ENCODE results near the gene PANX2. TPM values are rescaled to one million over a fixed set of nuclear protein-coding genes. Genes with fewer than 3 reads are reported as not detected.

The PANX2 gene
- total and polyA plus RNA-seq, 4 donors = 0.39 to 14.8 (median 1.5) TPM

DNA sequence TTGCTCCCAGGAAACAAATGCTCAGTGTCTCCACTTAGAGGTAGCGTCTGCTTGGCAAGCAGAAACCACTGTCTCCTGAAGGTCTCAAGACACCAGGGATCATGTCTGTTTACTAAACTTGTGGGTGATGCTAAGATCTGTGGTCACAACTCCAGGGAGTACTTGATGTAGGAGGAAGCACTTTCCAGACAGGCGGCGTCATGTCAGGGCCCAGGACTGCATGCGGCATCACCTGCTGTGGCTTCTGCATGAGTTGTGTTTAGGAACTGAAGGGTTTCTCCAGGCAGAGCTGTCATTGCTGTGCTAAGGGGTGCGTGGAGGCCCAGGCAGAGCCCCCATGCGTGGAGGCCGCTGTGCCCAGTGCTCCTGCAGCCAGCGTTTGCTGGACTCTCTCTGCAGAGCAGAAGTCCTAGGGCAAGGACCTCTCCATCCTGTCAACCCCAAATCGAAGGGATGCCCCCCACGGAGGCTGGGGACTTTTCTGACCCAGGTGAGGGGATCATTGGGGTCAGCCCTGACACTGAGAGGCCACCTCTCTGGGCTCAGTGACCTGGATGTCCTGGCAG, 8.1 kb upstream of the PANX2 start:
- WGBS = 88% methylated on average over 10 of the region's 10 CpGs
- TF ChIP-seq, protein P1, sequence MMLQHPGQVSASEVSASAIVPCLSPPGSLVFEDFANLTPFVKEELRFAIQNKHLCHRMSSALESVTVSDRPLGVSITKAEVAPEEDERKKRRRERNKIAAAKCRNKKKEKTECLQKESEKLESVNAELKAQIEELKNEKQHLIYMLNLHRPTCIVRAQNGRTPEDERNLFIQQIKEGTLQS (IDR thresholded peaks at IDR 0.05) = no peak
- TF ChIP-seq FOXA1 (IDR thresholded peaks at IDR 0.05) (no peak), NR2F2 (IDR thresholded peaks at IDR 0.05) (no peak), YY1 (IDR thresholded peaks at IDR 0.05) (no peak), GABPA (IDR thresholded peaks at IDR 0.05 in 1 of 2, conservative IDR thresholded peaks at IDR 0.05 in 1 of 2) (no peak), SP1 (IDR thresholded peaks at IDR 0.05) (no peak), REST (IDR thresholded peaks at IDR 0.05) (no peak), RXRA (IDR thresholded peaks at IDR 0.05) (no peak)
- TF ChIP-seq, protein P2, sequence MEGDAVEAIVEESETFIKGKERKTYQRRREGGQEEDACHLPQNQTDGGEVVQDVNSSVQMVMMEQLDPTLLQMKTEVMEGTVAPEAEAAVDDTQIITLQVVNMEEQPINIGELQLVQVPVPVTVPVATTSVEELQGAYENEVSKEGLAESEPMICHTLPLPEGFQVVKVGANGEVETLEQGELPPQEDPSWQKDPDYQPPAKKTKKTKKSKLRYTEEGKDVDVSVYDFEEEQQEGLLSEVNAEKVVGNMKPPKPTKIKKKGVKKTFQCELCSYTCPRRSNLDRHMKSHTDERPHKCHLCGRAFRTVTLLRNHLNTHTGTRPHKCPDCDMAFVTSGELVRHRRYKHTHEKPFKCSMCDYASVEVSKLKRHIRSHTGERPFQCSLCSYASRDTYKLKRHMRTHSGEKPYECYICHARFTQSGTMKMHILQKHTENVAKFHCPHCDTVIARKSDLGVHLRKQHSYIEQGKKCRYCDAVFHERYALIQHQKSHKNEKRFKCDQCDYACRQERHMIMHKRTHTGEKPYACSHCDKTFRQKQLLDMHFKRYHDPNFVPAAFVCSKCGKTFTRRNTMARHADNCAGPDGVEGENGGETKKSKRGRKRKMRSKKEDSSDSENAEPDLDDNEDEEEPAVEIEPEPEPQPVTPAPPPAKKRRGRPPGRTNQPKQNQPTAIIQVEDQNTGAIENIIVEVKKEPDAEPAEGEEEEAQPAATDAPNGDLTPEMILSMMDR (IDR thresholded peaks at IDR 0.05; ENCODE audit: low read depth, low read length, missing input control) = no peak
- H3K27me3 ChIP-seq (ENCODE audit: control insufficient read depth in 4 of 4, insufficient read depth in 4 of 4, low read length in 3 of 4) = no peaks in the 10 kb centered on the region

GRCh38 chr22:50165436-50166123, 5.0 kb upstream of the PANX2 start:
- H3K9ac ChIP-seq (ENCODE audit: low read depth in 1 of 2, low read length in 2 of 2) = no peak overlapping the region
- no peak for TF ChIP-seq SP1 (IDR thresholded peaks at IDR 0.05)
- TF ChIP-seq FOXA2 (IDR thresholded peaks at IDR 0.05) = no peak
- TF ChIP-seq, protein P2 (IDR thresholded peaks at IDR 0.05; ENCODE audit: low read depth, low read length, missing input control) = no peak
- TF ChIP-seq TAF1 (conservative IDR thresholded peaks at IDR 0.05) = no peak
- no peak overlapping the region for H3K4me3 ChIP-seq (ENCODE audit: low read depth in 1 of 3, low read length in 3 of 3)
- no peaks in the 10 kb centered on the region for H3K27me3 ChIP-seq (ENCODE audit: control insufficient read depth in 4 of 4, insufficient read depth in 4 of 4, low read length in 3 of 4)
- H3K36me3 ChIP-seq (ENCODE audit: control insufficient read depth in 4 of 4, insufficient read depth in 3 of 4, low read depth in 1 of 4, low read length in 3 of 4) = no peaks in the 10 kb centered on the region
- H3K9me3 ChIP-seq (ENCODE audit: control insufficient read depth in 4 of 4, low read length in 3 of 4) = no peaks in the 10 kb centered on the region
- H3K4me1 ChIP-seq (ENCODE audit: control insufficient read depth in 4 of 4, insufficient read depth in 4 of 4, low read length in 3 of 4) = peaks cover 0 to 2% (median 0%) of the 10 kb centered on the region in 4 donors
- no peak for DNase-seq (ENCODE audit: low spot score)
- 93% methylated on average over 28 of the region's 28 CpGs for WGBS
- no peak overlapping the region for H3K27ac ChIP-seq (ENCODE audit: low read depth in 1 of 2, low read length in 2 of 2)

More for the DNA sequence above, 8.1 kb upstream of the PANX2 start:
- no peaks in the 10 kb centered on the region for H3K9me3 ChIP-seq (ENCODE audit: control insufficient read depth in 4 of 4, low read length in 3 of 4)
- no peaks in the 10 kb centered on the region for H3K36me3 ChIP-seq (ENCODE audit: control insufficient read depth in 4 of 4, insufficient read depth in 3 of 4, low read depth in 1 of 4, low read length in 3 of 4)
- no peak overlapping the region for H3K9ac ChIP-seq (ENCODE audit: low read depth in 1 of 2, low read length in 2 of 2)
- H3K4me1 ChIP-seq (ENCODE audit: control insufficient read depth in 4 of 4, insufficient read depth in 4 of 4, low read length in 3 of 4) = no peaks in the 10 kb centered on the region
- no peak overlapping the region for H3K27ac ChIP-seq (ENCODE audit: low read depth in 1 of 2, low read length in 2 of 2)
- DNase-seq (ENCODE audit: low spot score) = no peak
- no peak overlapping the region for H3K4me3 ChIP-seq (ENCODE audit: low read depth in 1 of 3, low read length in 3 of 3)
